22Rv1 (cell line): ENCODE data around the gene CPSF3.

Source experiments
- CTCF ChIP-seq: fragments of 450-650 bp; IDR thresholded peaks from 2 replicates; pipeline ENCODE4 v1.5.1; 2017; ENCODE audit warnings: mild to moderate bottlenecking
- ZFX ChIP-seq: fragments of 450-650 bp; IDR thresholded peaks from 2 replicates; pipeline ENCODE4 v1.6.1; 2017; ENCODE audit warnings: antibody characterized with exemption, borderline replicate concordance

- no peak for TF ChIP-seq CTCF
- no peak for TF ChIP-seq ZFX
These were observed 4.7 kb upstream of the CPSF3 start for GRCh38 chr2:9418746-9419145.
